Progenitor cell of endocrine pancreas (in vitro differentiated cells): ENCODE measurements around the gene TAP2. TPM values are rescaled to one million over a fixed set of nuclear protein-coding genes. Genes with fewer than 3 reads are reported as not detected.

Source experiments
- DNase-seq: peaks from one replicate; pipeline ENCODE4 v3.0.0; 2021; ENCODE audit warnings: low spot score; ENCODE audit not compliant: unreplicated experiment
- H3K27ac Mint-ChIP-seq: 2 replicates; pipeline ENCODE4 v1.8.0; 2021; ENCODE audit warnings: mild to moderate bottlenecking, moderate library complexity, mixed read lengths
- H3K27me3 Mint-ChIP-seq: 2 replicates; pipeline ENCODE4 v1.8.0; 2021; ENCODE audit warnings: mixed read lengths
- H3K36me3 Mint-ChIP-seq: 2 replicates; pipeline ENCODE4 v1.8.0; 2022; ENCODE audit warnings: mixed read lengths; ENCODE audit not compliant: insufficient read depth
- H3K4me1 Mint-ChIP-seq: 2 replicates; pipeline ENCODE4 v1.8.0; 2021; ENCODE audit warnings: low read depth, mixed read lengths
- H3K4me3 Mint-ChIP-seq: 2 replicates; pipeline ENCODE4 v1.8.0; 2021; ENCODE audit warnings: low read depth, mild to moderate bottlenecking, moderate library complexity, mixed read lengths
- H3K9me3 Mint-ChIP-seq: 2 replicates; pipeline ENCODE4 v1.8.0; 2021; ENCODE audit warnings: low read depth, mixed read lengths
- total RNA-seq: library from RNA; stranded (reverse); gene quantifications from 2 replicates; pipeline ENCODE4 v1.2.1, GENCODE V29; 2021
- TF ChIP-seq, protein P1 (sequence below): fragments of 200-600 bp; sonication (generic); IDR thresholded peaks from one replicate; pipeline ENCODE4 v1.5.0; 2021; ENCODE audit warnings: antibody characterized with exemption, mild to moderate bottlenecking; ENCODE audit not compliant: unreplicated experiment

Gene TAP2
- total RNA-seq, 1 donor from 2014 or later = 5.1 TPM

DNA sequence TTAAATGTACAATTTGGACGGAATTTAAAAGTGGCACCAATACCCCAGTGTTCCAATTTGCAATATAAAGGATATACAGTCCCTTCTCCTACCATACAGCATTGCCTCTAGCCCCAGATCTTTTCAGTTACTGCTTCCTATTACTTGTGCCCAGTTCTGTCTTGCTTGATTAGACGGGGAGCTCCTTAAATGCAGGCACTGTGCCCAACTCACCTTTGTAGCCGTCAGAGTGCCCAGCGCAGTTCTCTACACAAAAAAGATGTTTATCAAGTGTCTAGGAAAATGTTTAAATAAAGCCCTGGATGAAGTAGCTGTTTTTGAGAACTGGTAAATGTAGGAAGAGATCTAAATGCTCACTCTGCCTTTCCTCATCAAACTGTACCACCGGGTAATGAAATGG, 7.6 kb downstream of the TAP2 start:
- no peak overlapping the region for H3K4me3 Mint-ChIP-seq
- no peaks in the 10 kb centered on the region for H3K36me3 Mint-ChIP-seq
- TF ChIP-seq, protein P1, sequence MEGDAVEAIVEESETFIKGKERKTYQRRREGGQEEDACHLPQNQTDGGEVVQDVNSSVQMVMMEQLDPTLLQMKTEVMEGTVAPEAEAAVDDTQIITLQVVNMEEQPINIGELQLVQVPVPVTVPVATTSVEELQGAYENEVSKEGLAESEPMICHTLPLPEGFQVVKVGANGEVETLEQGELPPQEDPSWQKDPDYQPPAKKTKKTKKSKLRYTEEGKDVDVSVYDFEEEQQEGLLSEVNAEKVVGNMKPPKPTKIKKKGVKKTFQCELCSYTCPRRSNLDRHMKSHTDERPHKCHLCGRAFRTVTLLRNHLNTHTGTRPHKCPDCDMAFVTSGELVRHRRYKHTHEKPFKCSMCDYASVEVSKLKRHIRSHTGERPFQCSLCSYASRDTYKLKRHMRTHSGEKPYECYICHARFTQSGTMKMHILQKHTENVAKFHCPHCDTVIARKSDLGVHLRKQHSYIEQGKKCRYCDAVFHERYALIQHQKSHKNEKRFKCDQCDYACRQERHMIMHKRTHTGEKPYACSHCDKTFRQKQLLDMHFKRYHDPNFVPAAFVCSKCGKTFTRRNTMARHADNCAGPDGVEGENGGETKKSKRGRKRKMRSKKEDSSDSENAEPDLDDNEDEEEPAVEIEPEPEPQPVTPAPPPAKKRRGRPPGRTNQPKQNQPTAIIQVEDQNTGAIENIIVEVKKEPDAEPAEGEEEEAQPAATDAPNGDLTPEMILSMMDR = no peak
- no peak overlapping the region for H3K27ac Mint-ChIP-seq
- peaks cover 59% of the 10 kb centered on the region for H3K27me3 Mint-ChIP-seq
- no peaks in the 10 kb centered on the region for H3K4me1 Mint-ChIP-seq
- no peak for DNase-seq
- no peaks in the 10 kb centered on the region for H3K9me3 Mint-ChIP-seq

DNA sequence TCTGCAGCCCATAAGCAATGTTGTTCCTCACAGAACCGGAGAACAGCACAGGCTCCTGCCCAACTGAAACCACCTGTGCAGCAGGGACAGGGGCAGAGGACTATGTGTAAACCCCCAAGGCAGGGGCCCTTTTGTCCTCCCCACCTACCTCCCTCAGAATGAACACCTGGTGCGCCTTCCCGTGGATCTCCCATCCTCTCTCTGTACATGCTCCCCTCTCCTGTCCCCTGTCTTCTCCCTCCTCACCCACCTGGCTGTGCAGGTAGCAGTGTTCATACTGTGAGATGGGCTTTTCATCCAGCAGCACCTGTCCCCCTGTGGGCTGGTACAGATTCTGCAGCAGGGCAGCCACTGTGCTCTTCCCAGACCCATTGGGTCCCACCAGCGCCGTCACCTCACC, 8.5 kb downstream of the TAP2 start:
- DNase-seq = no peak
- Mint-ChIP-seq H3K9me3 (no peaks in the 10 kb centered on the region), H3K27me3 (peaks cover 52% of the 10 kb centered on the region), H3K4me3 (no peak overlapping the region), H3K4me1 (no peaks in the 10 kb centered on the region), H3K27ac (no peak overlapping the region), H3K36me3 (no peaks in the 10 kb centered on the region)
- TF ChIP-seq, protein P1 = no peak

DNA sequence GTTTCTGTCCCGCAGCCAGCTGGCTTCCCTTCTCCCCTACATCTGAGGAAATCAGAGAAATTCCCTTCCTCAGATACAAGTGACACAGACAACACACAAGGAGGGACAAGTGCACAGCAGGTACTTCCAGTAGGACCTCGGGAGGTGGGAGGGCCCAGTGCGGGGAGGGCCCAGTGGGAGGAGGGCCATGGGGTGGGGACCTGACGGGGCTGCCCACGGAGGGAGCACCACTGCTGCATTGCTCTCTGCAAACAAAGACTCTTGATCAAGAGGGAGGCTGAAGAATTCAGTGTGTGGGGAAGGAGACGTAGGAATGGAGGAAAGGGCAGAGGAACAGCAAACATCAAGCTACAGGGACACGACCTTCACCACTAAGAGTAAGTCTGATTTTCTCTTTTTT, 9.0 kb downstream of the TAP2 start:
- H3K4me3 Mint-ChIP-seq = no peak overlapping the region
- peaks cover 49% of the 10 kb centered on the region for H3K27me3 Mint-ChIP-seq
- TF ChIP-seq, protein P1 = no peak
- no peak overlapping the region for H3K27ac Mint-ChIP-seq
- H3K9me3 Mint-ChIP-seq = no peaks in the 10 kb centered on the region
- no peak for DNase-seq
- no peaks in the 10 kb centered on the region for H3K4me1 Mint-ChIP-seq
- H3K36me3 Mint-ChIP-seq = no peaks in the 10 kb centered on the region

DNA sequence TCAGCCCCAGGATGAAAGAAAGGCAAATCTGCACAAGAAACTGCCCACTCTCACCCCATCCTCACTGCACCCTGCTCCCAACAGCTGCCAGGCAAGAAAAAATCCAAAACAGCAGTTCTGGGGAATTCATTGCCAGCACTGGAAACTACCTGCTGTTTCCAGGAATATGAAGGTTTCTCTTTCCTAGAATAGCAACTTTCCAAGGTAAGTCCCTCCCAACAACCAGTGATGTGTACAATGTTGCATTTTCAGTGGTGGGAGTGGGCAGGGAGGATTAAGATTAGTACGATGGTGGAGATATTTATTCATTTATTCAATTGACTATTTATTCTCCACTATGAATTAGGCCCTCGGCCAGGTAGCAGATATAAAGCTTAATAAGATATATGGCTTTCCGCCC, 11.5 kb downstream of the TAP2 start:
- H3K9me3 Mint-ChIP-seq = no peaks in the 10 kb centered on the region
- TF ChIP-seq, protein P1 = no peak

DNA sequence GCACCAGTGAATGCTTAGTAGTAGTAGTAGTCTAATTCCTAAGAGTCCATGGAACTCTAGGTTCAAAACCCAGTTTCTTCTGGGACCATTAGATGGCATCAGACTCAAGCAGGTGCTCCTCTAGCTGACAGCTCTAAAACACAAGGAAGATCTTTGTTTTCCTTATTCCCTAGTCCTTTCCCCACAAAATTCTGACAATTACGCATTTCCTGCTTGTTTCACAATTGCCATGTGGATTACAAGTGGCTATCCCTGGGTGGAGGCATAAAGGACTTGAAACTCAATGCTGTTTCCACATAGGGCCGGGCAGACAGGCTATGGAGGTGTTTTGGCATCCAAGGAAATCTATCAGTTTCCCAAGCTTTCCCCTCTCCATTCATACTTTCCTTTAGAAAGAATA, 12.6 kb downstream of the TAP2 start:
- H3K9me3 Mint-ChIP-seq = no peaks in the 10 kb centered on the region
- H3K4me1 Mint-ChIP-seq = no peaks in the 10 kb centered on the region
- no peak overlapping the region for H3K27ac Mint-ChIP-seq
- H3K36me3 Mint-ChIP-seq = no peaks in the 10 kb centered on the region
- DNase-seq = no peak
- no peak overlapping the region for H3K4me3 Mint-ChIP-seq
- TF ChIP-seq, protein P1 = peak; percentile 33
- H3K27me3 Mint-ChIP-seq = peaks cover 34% of the 10 kb centered on the region

More for the DNA sequence above, 11.5 kb downstream of the TAP2 start:
- Mint-ChIP-seq H3K4me3 (no peak overlapping the region), H3K27ac (no peak overlapping the region), H3K27me3 (peaks cover 32% of the 10 kb centered on the region), H3K4me1 (no peaks in the 10 kb centered on the region), H3K36me3 (no peaks in the 10 kb centered on the region)
- DNase-seq = no peak
